Measurements from ENCODE around the gene RNPEPL1. TPM values are rescaled to one million over a fixed set of nuclear protein-coding genes. Genes with fewer than 3 reads are reported as not detected.

The RNPEPL1 gene
- polyA plus RNA-seq, 5 donors = 16.3 to 36.7 (median 20.2) TPM

DNA sequence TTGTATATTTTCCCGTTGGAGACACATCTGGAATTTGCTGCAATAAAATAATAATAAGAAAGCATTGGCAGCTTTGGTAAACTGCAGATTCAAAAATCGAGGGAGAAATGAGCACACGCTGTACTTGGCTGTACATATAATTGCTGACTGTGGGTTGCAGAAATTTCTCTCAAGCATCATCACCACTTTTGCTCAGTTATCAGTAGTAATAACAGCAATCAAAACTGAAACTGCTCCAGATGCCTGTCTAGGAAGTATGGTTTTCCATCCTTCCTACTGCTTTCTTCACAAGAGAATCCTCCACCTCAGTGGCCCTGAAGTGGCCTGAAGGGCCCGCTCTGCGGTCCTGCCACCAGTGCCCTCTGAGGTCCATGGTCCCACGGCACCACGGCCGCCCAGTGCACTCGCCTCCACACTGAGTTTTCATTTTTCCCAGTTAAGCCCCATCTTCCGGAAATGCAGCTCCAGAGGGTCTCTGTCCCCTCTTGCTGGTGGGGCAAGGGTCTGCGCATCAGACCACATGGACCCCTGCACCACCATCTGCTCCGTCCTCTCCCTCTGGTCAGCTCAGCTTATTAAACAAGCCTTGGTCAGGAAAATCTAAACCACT is 4.2 kb upstream of the RNPEPL1 start:
- no peak for DNase-seq

GRCh38 chr2:240564561-240565332 is 3.5 kb upstream of the RNPEPL1 start:
- DNase-seq = no peak

GRCh38 chr2:240565333-240566202 is 2.7 kb upstream of the RNPEPL1 start:
- no peak for DNase-seq

DNA sequence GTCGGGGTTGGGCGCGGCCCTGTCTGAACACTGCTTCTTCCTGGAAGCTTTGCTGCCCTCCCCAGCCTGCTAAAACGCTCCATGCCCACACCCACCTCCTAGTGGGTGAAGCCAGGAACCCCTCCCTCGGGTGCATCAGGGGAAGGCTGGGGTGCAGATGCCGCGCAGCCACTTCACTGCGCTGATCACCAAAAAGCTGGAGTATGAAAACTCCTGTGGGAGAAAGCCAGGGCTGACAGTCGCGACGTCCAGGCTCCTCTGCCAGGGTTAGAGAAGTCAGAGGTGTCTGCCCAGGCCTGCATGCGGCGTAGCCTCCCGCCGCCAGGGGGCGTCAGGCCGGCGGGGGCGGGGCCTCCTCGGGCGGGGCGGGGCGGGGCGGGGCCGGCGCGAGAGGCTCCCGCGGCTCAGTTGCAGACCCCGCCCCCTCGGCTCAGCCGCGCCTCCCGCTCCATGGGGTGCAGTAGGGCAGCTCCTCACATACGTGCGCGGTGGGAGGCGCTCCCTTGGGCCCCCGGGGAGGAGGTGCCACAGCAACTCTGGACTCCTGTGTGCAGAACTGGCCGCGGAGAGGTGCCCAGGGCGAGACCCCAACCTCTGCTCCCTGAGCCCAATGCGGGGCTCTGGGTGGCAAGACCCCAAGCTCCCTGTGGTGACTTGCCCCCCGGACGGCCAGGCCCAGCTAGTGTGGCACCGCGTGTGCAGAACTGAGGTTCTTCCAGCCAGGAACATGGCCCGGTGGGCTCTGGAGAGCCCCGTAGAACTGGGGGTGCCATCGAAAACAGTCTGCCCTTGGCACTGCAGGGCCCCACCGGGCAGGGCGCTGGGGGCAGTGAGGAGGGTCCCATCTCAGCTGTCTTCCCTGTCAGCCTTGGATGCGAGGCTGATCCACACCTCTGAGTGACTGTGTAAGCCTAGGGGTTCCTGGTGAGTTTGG is 1.8 kb upstream of the RNPEPL1 start:
- peak; percentile 70 to 76 for DNase-seq

GRCh38 chr2:240567137-240567871 is 980 bp upstream of the RNPEPL1 start:
- DNase-seq = no peak

DNA sequence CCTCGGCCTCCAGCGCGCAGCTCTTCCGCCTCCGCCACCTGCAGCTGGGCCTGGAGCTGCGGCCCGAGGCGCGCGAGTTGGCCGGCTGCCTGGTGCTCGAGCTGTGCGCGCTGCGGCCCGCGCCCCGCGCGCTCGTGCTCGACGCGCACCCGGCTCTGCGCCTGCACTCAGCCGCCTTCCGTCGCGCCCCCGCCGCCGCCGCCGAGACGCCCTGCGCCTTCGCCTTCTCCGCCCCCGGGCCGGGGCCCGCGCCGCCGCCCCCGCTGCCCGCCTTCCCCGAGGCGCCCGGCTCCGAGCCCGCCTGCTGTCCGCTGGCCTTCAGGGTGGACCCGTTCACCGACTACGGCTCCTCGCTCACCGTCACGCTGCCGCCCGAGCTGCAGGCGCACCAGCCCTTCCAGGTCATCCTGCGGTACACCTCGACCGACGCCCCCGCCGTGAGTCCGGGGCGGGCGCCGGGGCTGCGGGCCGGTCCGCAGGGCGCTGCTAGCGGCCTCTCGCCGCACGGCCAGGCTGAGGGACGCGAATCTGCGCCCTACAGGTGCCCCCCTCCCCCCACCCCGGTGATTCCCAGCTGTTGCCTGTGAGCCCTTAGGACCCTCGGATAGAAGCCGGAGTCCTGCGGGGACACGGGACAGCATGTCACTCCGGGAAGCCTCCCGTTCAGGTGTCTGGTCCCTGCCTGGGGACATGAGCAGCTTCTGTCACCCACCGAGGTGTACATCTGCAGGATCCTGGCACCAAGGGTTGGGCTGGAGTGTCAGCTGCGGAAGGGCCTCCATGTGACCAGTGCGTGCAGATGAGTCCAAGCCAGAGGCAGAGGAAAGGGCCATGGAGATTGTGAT is 616 bp downstream of the RNPEPL1 start:
- peak; percentile 68 for DNase-seq

GRCh38 chr2:240569523-240569997 is 1.3 kb downstream of the RNPEPL1 start:
- DNase-seq = no peak

GRCh38 chr2:240569998-240570530 is 1.8 kb downstream of the RNPEPL1 start:
- DNase-seq = no peak

DNA sequence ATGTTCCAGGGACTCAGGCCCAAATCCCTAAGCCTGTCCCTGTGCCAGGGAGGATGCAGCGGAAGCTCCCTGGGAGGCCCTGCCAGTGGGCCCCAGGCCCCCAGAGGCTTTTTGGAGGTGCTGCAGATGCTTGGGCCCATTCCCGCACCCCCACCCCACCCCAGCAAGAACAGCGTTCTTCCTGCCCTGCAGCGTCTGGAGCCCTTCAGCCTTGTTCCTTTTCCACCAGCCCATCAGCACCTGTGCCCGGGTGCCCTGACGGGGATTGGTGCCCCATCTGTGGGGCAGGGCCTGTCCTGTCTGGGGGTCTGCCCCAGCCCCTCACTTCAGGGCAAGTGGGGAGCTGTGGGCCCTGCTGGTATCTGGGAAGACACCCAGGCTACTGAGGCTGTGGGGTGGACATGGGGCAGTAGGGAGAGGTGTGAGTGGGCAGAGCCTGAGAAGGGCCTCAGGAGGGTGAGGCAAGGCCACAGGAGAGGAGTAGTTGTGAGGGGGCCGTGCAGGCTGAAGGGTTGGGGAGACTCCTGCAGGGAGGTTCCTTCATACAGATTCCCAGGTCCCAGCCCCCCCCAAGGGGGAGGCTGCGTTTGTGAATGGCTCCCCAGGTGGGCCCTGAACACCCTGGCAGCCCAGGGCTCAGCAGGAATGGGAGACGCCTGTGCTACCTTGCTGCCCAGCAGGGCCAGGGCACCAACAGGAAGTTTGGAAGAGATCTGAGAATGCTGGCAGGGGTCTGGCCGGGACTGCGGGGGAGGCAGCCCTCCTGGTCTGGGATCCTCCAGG is 2.4 kb downstream of the RNPEPL1 start:
- DNase-seq = no peak

- DNase-seq = no peak
These were observed 3.2 kb downstream of the RNPEPL1 start for GRCh38 chr2:240571314-240571973.

DNA sequence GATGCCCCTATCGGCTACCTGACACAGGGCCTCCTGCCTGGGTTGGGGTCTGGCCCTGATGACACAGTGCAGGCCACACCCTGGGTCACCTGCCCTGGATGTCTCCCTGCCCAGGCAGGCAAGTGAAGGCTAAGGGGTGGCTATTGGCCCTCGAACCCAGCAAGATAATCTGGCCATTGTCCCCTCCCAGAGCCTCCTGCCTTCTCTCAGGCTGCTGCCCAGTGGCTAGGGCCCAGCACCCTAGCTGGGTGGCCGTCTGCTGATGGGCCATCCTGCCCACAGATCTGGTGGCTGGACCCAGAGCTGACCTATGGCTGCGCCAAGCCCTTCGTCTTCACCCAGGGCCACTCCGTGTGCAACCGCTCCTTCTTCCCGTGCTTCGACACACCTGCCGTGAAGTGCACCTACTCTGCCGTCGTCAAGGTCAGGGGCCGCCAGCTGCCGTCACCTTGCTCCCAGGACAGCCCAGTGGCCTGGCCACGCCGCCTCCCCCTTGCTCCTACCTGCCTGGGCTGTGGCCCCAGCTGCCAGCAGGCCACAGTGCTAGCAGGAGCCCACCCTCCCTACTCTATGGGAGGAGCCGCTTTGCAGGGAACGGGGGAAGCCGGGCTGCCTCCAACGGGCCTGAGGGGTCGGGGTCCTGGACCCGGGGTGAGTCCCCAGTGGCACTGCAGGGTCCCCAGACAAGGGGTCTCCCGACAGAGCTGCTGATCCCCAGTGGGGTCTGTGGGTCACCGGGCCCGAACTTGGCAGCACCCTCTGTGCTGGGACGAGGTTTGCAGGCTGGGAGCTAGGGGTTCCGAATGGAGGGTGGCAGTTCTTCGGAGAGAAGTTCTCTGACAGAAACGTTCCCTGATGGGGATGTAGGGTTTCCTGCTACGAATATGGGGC is 4.1 kb downstream of the RNPEPL1 start:
- DNase-seq = no peak

GRCh38 chr2:240573071-240573515 is 4.8 kb downstream of the RNPEPL1 start:
- no peak for DNase-seq

DNA sequence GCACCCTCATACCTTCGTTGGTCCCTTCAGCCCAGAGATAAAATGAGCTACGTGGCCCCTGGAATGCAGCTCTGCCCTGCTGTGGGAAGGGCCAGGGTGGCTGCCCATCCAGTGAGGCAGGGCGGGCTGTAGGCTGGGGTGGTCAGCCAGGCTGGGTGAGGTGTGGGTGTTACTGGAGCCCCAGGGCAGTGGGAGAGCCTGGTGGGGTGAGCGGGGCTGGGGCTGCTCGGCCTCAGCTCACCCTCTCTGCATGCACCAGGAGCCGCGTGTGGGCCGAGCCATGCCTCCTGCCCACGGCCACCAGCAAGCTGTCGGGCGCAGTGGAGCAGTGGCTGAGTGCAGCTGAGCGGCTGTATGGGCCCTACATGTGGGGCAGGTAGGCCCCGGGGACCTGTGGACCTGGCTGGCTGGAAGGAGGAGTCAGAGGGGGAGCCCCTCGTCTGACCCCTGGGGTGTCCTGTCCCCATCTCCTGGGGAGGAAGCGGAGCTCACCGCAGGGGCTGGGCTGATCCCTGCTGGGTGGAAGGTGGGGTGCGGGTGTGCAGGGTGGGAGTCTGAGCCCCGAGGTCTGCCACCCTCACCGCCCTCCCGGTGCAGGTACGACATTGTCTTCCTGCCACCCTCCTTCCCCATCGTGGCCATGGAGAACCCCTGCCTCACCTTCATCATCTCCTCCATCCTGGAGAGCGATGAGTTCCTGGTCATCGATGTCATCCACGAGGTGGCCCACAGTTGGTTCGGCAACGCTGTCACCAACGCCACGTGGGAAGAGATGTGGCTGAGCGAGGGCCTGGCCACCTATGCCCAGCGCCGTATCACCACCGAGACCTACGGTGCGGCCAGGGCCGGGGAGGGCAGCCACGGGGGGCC is 5.5 kb downstream of the RNPEPL1 start:
- no peak for DNase-seq

DNA sequence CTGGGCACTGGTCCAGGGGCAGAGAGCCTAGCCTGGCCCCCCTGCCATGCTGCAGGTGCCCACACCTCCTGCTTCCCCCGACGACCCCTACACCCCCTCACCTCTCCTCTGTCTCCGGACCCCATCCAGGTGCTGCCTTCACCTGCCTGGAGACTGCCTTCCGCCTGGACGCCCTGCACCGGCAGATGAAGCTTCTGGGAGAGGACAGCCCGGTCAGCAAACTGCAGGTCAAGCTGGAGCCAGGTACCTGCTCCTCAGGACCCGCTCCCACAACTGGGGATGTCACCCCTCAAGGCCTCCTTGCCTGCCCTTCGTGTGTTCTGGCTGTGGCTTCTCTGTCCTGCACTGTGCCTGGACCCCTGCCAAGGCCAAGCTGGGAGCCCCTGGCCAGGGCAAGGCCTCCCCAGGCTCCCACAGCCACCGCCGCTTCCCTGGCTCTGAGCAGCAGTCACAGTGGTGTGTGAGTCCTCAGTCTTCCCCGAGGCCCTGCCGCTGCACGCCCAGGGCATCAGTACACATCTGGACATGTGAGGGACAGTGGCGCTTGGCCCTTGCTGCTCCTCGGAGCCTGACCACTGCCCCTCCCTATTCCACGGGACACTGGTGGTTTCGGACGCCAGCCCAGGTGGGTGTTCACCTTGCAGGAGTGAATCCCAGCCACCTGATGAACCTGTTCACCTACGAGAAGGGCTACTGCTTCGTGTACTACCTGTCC is 6.3 kb downstream of the RNPEPL1 start:
- no peak for DNase-seq

All from right lung (tissue), 5 donors.